HG03575 (cell line): ENCODE results near the gene RFPL1.
"Not testable (repeated sequence)": the region's sequence is repeated elsewhere in the genome, so short reads cannot be mapped to it uniquely, and the experiment has no call there.

Experiments
- ATAC-seq: cut with Tn5 transposase; IDR thresholded peaks from one replicate; pipeline ENCODE4 v1.9.1; 2021; ENCODE audit not compliant: unreplicated experiment, insufficient number of reproducible peaks, low FRiP score; ENCODE audit errors: extremely low read depth

The RFPL1 gene

GRCh38 chr22:29438283-29438682 lies at the start of gene RFPL1:
Gene RFPL1, plus strand, starts transcription at chr22:29438583.
- ATAC-seq: not testable (repeated sequence)

- no peak for ATAC-seq
Observed at GRCh38 chr22:29388759-29389090, 49.7 kb upstream of the RFPL1 start.

- no peak for ATAC-seq
Observed at GRCh38 chr22:29390270-29390669, 48.1 kb upstream of the RFPL1 start.

- ATAC-seq: no peak
Observed at GRCh38 chr22:29391546-29391945, 46.8 kb upstream of the RFPL1 start.

- no peak for ATAC-seq
Observed at GRCh38 chr22:29393019-29393608, 45.3 kb upstream of the RFPL1 start.

- no peak for ATAC-seq
Observed at GRCh38 chr22:29394931-29395581, 43.3 kb upstream of the RFPL1 start.

- ATAC-seq: no peak
Observed at GRCh38 chr22:29396126-29396525, 42.3 kb upstream of the RFPL1 start.

- ATAC-seq: no peak
Observed at GRCh38 chr22:29397791-29398190, 40.6 kb upstream of the RFPL1 start.

- ATAC-seq: no peak
Observed at GRCh38 chr22:29400576-29400975, 37.8 kb upstream of the RFPL1 start.

- ATAC-seq: not testable (repeated sequence)
Observed at GRCh38 chr22:29401538-29401937, 36.8 kb upstream of the RFPL1 start.

GRCh38 chr22:29408940-29409339 lies 29.4 kb upstream of the RFPL1 start:
- ATAC-seq: no peak

GRCh38 chr22:29411569-29412211 lies 26.7 kb upstream of the RFPL1 start:
- ATAC-seq: not testable (repeated sequence)

- ATAC-seq: not testable (repeated sequence)
Observed at GRCh38 chr22:29412772-29413171, 25.6 kb upstream of the RFPL1 start.

GRCh38 chr22:29414951-29415591 lies 23.3 kb upstream of the RFPL1 start:
- ATAC-seq: not testable (repeated sequence)

- not testable (repeated sequence) for ATAC-seq
Observed at GRCh38 chr22:29418704-29419103, 19.7 kb upstream of the RFPL1 start.

GRCh38 chr22:29426476-29426875 lies 11.9 kb upstream of the RFPL1 start:
- no peak for ATAC-seq

GRCh38 chr22:29427176-29427760 lies 11.1 kb upstream of the RFPL1 start:
- ATAC-seq: no peak

GRCh38 chr22:29431986-29432385 lies 6.4 kb upstream of the RFPL1 start:
- ATAC-seq: no peak

- no peak for ATAC-seq
Observed at GRCh38 chr22:29433856-29434255, 4.5 kb upstream of the RFPL1 start.

- no peak for ATAC-seq
Observed at GRCh38 chr22:29434288-29434687, 4.1 kb upstream of the RFPL1 start.
